ENCODE results near the gene CISD1. TPM values are rescaled to one million over a fixed set of nuclear protein-coding genes. Genes with fewer than 3 reads are reported as not detected.

Gene CISD1
- total and polyA plus RNA-seq, 9 of the 15 experiments (the other 6 are each of a cell fraction or from before 2014, with no cell fraction given): 35.8 to 342 (median 118) TPM

DNA sequence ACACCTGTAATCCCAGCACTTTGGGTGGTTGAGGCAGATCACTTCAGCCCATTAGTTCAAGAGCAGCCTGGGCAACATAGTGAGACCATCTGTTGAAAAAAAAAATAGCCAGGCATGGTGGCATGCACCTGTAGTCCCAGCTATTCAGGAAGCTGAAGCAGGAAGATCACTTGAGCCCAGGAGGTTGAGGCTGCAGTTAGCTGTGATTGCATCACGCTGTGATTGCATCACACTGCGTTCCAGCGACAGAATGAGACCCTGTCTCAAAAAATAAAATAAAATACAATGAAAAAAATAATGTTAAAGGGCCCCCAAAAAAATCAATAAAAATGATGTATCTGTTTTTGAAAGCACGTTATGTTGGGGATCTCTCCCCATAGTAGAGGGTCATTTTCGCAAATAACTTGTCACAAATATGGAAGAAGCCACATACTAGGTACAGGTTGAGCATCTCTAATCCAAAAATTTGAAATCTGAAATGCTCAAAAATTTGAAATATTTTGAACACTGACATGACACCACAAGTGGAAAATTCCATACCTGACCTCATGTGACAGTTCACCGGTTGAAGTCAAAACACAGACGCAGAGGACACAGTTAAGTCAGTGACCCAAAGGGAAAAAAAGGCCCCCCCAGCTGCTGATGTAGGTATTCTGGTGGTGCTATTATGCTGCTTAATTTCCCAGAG is 9.5 kb downstream of the CISD1 start (continued):
- TF ChIP-seq, protein P1, sequence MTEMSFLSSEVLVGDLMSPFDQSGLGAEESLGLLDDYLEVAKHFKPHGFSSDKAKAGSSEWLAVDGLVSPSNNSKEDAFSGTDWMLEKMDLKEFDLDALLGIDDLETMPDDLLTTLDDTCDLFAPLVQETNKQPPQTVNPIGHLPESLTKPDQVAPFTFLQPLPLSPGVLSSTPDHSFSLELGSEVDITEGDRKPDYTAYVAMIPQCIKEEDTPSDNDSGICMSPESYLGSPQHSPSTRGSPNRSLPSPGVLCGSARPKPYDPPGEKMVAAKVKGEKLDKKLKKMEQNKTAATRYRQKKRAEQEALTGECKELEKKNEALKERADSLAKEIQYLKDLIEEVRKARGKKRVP (CRISPR knock-in tag; IDR thresholded peaks at IDR 0.05): peak; percentile 56; the same call in 1 of the 2 replicates
- TF ChIP-seq GABPB1 (CRISPR knock-in tag; IDR thresholded peaks at IDR 0.05) (no peak), SMAD4 (CRISPR knock-in tag; conservative IDR thresholded peaks at IDR 0.05) (peak; percentile 63), CXXC5 (CRISPR knock-in tag; IDR thresholded peaks at IDR 0.05) (peak; percentile 62), CEBPB (tag; IDR thresholded peaks at IDR 0.05) (peak; percentile 93), IFI16 (CRISPR knock-in tag; IDR thresholded peaks at IDR 0.05) (no peak), ZNF830 (CRISPR knock-in tag; IDR thresholded peaks at IDR 0.05) (no peak), ZNF77 (CRISPR knock-in tag; IDR thresholded peaks at IDR 0.05) (no peak), FOXA1 (IDR thresholded peaks at IDR 0.05; ENCODE audit: borderline replicate concordance) (no peak), JUND (IDR thresholded peaks at IDR 0.05; ENCODE audit: borderline replicate concordance, low read depth, low read length) (peak; percentile 32; the same call in 1 of the 2 replicates), JUND (tag; IDR thresholded peaks at IDR 0.05; ENCODE audit: borderline replicate concordance, low read depth, low read length) (no peak), ZNF175 (CRISPR knock-in tag; IDR thresholded peaks at IDR 0.05; ENCODE audit: low read depth) (peak; percentile 44; the same call in 1 of the 2 replicates), ZNF212 (CRISPR knock-in tag; IDR thresholded peaks at IDR 0.05) (no peak), SP2 (IDR thresholded peaks at IDR 0.05; ENCODE audit: extremely low read depth, low read depth, low read length, poor library complexity, severe bottlenecking) (no peak), NCOR1 (IDR thresholded peaks at IDR 0.05) (no peak), SETDB1 (IDR thresholded peaks at IDR 0.05; ENCODE audit: low read length) (no peak)
- TF ChIP-seq, protein P2, sequence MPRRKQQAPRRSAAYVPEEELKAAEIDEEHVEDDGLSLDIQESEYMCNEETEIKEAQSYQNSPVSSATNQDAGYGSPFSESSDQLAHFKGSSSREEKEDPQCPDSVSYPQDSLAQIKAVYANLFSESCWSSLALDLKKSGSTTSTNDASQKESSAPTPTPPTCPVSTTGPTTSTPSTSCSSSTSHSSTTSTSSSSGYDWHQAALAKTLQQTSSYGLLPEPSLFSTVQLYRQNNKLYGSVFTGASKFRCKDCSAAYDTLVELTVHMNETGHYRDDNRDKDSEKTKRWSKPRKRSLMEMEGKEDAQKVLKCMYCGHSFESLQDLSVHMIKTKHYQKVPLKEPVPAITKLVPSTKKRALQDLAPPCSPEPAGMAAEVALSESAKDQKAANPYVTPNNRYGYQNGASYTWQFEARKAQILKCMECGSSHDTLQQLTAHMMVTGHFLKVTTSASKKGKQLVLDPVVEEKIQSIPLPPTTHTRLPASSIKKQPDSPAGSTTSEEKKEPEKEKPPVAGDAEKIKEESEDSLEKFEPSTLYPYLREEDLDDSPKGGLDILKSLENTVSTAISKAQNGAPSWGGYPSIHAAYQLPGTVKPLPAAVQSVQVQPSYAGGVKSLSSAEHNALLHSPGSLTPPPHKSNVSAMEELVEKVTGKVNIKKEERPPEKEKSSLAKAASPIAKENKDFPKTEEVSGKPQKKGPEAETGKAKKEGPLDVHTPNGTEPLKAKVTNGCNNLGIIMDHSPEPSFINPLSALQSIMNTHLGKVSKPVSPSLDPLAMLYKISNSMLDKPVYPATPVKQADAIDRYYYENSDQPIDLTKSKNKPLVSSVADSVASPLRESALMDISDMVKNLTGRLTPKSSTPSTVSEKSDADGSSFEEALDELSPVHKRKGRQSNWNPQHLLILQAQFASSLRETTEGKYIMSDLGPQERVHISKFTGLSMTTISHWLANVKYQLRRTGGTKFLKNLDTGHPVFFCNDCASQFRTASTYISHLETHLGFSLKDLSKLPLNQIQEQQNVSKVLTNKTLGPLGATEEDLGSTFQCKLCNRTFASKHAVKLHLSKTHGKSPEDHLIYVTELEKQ (CRISPR knock-in tag; IDR thresholded peaks at IDR 0.05): no peak
- TF ChIP-seq, protein P3, sequence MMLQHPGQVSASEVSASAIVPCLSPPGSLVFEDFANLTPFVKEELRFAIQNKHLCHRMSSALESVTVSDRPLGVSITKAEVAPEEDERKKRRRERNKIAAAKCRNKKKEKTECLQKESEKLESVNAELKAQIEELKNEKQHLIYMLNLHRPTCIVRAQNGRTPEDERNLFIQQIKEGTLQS (IDR thresholded peaks at IDR 0.05): peak; percentile 89
- TF ChIP-seq, protein P3 (CRISPR knock-in tag; conservative IDR thresholded peaks at IDR 0.05): no peak
